Karpas-422 (cell line): Measurements from ENCODE around the gene COPB2. TPM values are rescaled to one million over a fixed set of nuclear protein-coding genes. Genes with fewer than 3 reads are reported as not detected.

Experiments used
- DNase-seq: peaks from one replicate; pipeline ENCODE4 v3.0.0-alpha.2; 2015
- H2AFZ ChIP-seq: fragments of 200-600 bp; sonication (generic); 2 replicates; pipeline ENCODE4 v1.6.1; 2014; ENCODE audit warnings: antibody characterized with exemption, low read length, mixed read lengths
- H3K27ac ChIP-seq: fragments of 200-600 bp; sonication (generic); 2 replicates; pipeline ENCODE4 v1.5.1; 2014; ENCODE audit warnings: mild to moderate bottlenecking, low read length, moderate library complexity
- H3K27me3 ChIP-seq: fragments of 200-600 bp; sonication (generic); 2 replicates; pipeline ENCODE4 v1.6.1; 2014; ENCODE audit warnings: low read length, mixed read lengths
- H3K36me3 ChIP-seq: fragments of 200-600 bp; sonication (generic); 2 replicates; pipeline ENCODE4 v1.6.1; 2014; ENCODE audit warnings: low read length, mixed read lengths; ENCODE audit not compliant: insufficient read depth
- H3K4me1 ChIP-seq: fragments of 200-600 bp; sonication (generic); 2 replicates; pipeline ENCODE4 v1.6.1; 2014; ENCODE audit warnings: mild to moderate bottlenecking, low read length, mixed read lengths
- H3K4me2 ChIP-seq: fragments of 200-600 bp; sonication (generic); 2 replicates; pipeline ENCODE4 v1.6.1; 2014; ENCODE audit warnings: low read length, low read depth, mild to moderate bottlenecking; ENCODE audit not compliant: poor library complexity, severe bottlenecking
- H3K4me3 ChIP-seq: fragments of 200-600 bp; sonication (generic); 2 replicates; pipeline ENCODE4 v1.5.1; 2014; ENCODE audit warnings: mild to moderate bottlenecking, antibody characterized with exemption, low read length, mixed read lengths
- H3K79me2 ChIP-seq: fragments of 200-600 bp; sonication (generic); 2 replicates; pipeline ENCODE4 v1.6.1; 2014; ENCODE audit warnings: mild to moderate bottlenecking, low read length, mixed read lengths
- H3K9ac ChIP-seq: fragments of 200-600 bp; sonication (generic); 2 replicates; pipeline ENCODE4 v1.6.0; 2014; ENCODE audit warnings: low read length
- H3K9me2 ChIP-seq: fragments of 200-600 bp; sonication (generic), shearing (Covaris generic); replicated peaks from 2 replicates; pipeline ENCODE4 v1.6.0; 2014; ENCODE audit warnings: mild to moderate bottlenecking, low read length, moderate library complexity; ENCODE audit not compliant: insufficient read depth
- H3K9me3 ChIP-seq: fragments of 300-700, 200-600 bp; sonication (generic); 2 replicates; pipeline ENCODE4 v1.6.1; 2014; ENCODE audit warnings: low read length, mixed read lengths
- H4K20me1 ChIP-seq: fragments of 200-600 bp; sonication (generic); 2 replicates; pipeline ENCODE4 v1.6.1; 2014; ENCODE audit warnings: mild to moderate bottlenecking, antibody characterized with exemption, low read length, low read depth; ENCODE audit not compliant: insufficient read depth
- total RNA-seq: library from RNA; depleted of rRNA; stranded (reverse); fragments of >200 nt; shearing (Covaris generic); gene quantifications from 2 replicates; pipeline ENCODE4 v1.2.3, GENCODE V29; 2014; ENCODE audit warnings: low replicate concordance

COPB2 gene
- total RNA-seq, 1 experiment from 2014 or later: 77.4 TPM

GRCh38 chr3:139329364-139329850 is 60.0 kb downstream of the COPB2 start:
- Histone ChIP-seq H3K9me2 (no peaks in the 10 kb centered on the region), H3K9ac (peak overlapping the region; percentile 59), H3K4me2 (peak overlapping the region; percentile 69), H4K20me1 (no peaks in the 10 kb centered on the region), H3K4me1 (peaks cover 4% of the 10 kb centered on the region), H3K36me3 (no peaks in the 10 kb centered on the region), H3K79me2 (no peaks in the 10 kb centered on the region), H3K9me3 (no peaks in the 10 kb centered on the region), H2AFZ (peak overlapping the region; percentile 96), H3K27me3 (no peaks in the 10 kb centered on the region), H3K4me3 (peak overlapping the region; percentile 61), H3K27ac (no peak overlapping the region)
- peak; percentile 96 for DNase-seq

- H2AFZ ChIP-seq: no peak overlapping the region
- no peaks in the 10 kb centered on the region for H4K20me1 ChIP-seq
- peaks cover 4% of the 10 kb centered on the region for H3K4me1 ChIP-seq
- no peaks in the 10 kb centered on the region for H3K79me2 ChIP-seq
- no peak overlapping the region for H3K4me2 ChIP-seq
- DNase-seq: no peak
- no peak overlapping the region for H3K4me3 ChIP-seq
- no peaks in the 10 kb centered on the region for H3K36me3 ChIP-seq
- no peaks in the 10 kb centered on the region for H3K27me3 ChIP-seq
- H3K27ac ChIP-seq: no peak overlapping the region
- H3K9ac ChIP-seq: 0 out of 2 replicates have a peak overlapping the region, but pooled peaks have one; percentile 59
- no peaks in the 10 kb centered on the region for H3K9me3 ChIP-seq
- no peaks in the 10 kb centered on the region for H3K9me2 ChIP-seq
Measured at GRCh38 chr3:139328356-139328755, 61.1 kb downstream of the COPB2 start.

GRCh38 chr3:139327861-139328260 is 61.6 kb downstream of the COPB2 start:
- Histone ChIP-seq H3K4me3 (no peak overlapping the region), H3K9me3 (no peaks in the 10 kb centered on the region), H3K9ac (no peak overlapping the region), H3K27ac (no peak overlapping the region), H3K36me3 (no peaks in the 10 kb centered on the region), H3K9me2 (no peaks in the 10 kb centered on the region), H2AFZ (no peak overlapping the region), H4K20me1 (no peaks in the 10 kb centered on the region), H3K4me1 (peaks cover 4% of the 10 kb centered on the region), H3K27me3 (no peaks in the 10 kb centered on the region), H3K4me2 (no peak overlapping the region), H3K79me2 (no peaks in the 10 kb centered on the region)
- DNase-seq: no peak

GRCh38 chr3:139327231-139327630 is 62.2 kb downstream of the COPB2 start:
- H3K4me2 ChIP-seq: no peak overlapping the region
- H3K4me1 ChIP-seq: peaks cover 4% of the 10 kb centered on the region

GRCh38 chr3:139326707-139327106 is 62.7 kb downstream of the COPB2 start:
- Histone ChIP-seq H3K9me2 (no peaks in the 10 kb centered on the region), H3K4me2 (no peak overlapping the region), H3K9me3 (no peaks in the 10 kb centered on the region), H3K27me3 (no peaks in the 10 kb centered on the region), H2AFZ (no peak overlapping the region), H3K9ac (no peak overlapping the region), H3K4me1 (peaks cover 4% of the 10 kb centered on the region), H3K79me2 (no peaks in the 10 kb centered on the region), H3K27ac (no peak overlapping the region), H3K36me3 (no peaks in the 10 kb centered on the region), H3K4me3 (no peak overlapping the region), H4K20me1 (no peaks in the 10 kb centered on the region)
- no peak for DNase-seq

More at GRCh38 chr3:139327231-139327630, 62.2 kb downstream of the COPB2 start:
- Histone ChIP-seq H3K4me3 (no peak overlapping the region), H3K9me2 (no peaks in the 10 kb centered on the region), H3K9me3 (no peaks in the 10 kb centered on the region), H4K20me1 (no peaks in the 10 kb centered on the region), H3K27me3 (no peaks in the 10 kb centered on the region), H3K36me3 (no peaks in the 10 kb centered on the region), H3K27ac (no peak overlapping the region), H3K9ac (no peak overlapping the region), H2AFZ (no peak overlapping the region), H3K79me2 (no peaks in the 10 kb centered on the region)
- DNase-seq: no peak

GRCh38 chr3:139326131-139326530 is 63.3 kb downstream of the COPB2 start:
- no peak overlapping the region for H3K27ac ChIP-seq
- H4K20me1 ChIP-seq: no peaks in the 10 kb centered on the region
- H3K79me2 ChIP-seq: no peaks in the 10 kb centered on the region
- no peak overlapping the region for H3K9ac ChIP-seq
- no peaks in the 10 kb centered on the region for H3K36me3 ChIP-seq
- no peaks in the 10 kb centered on the region for H3K27me3 ChIP-seq
- H3K9me2 ChIP-seq: no peaks in the 10 kb centered on the region
- no peak overlapping the region for H3K4me2 ChIP-seq
- DNase-seq: no peak
- no peaks in the 10 kb centered on the region for H3K9me3 ChIP-seq
- H3K4me3 ChIP-seq: no peak overlapping the region
- H2AFZ ChIP-seq: no peak overlapping the region
- peaks cover 4% of the 10 kb centered on the region for H3K4me1 ChIP-seq

- H3K9ac ChIP-seq: no peak overlapping the region
- no peak overlapping the region for H3K4me2 ChIP-seq
- no peaks in the 10 kb centered on the region for H3K9me3 ChIP-seq
- H2AFZ ChIP-seq: no peak overlapping the region
- H3K9me2 ChIP-seq: no peaks in the 10 kb centered on the region
- H3K27me3 ChIP-seq: no peaks in the 10 kb centered on the region
- H3K27ac ChIP-seq: no peak overlapping the region
- no peak overlapping the region for H3K4me3 ChIP-seq
- no peaks in the 10 kb centered on the region for H4K20me1 ChIP-seq
- no peaks in the 10 kb centered on the region for H3K79me2 ChIP-seq
- H3K36me3 ChIP-seq: no peaks in the 10 kb centered on the region
- peaks cover 4% of the 10 kb centered on the region for H3K4me1 ChIP-seq
- no peak for DNase-seq
Measured at GRCh38 chr3:139325551-139325950, 63.9 kb downstream of the COPB2 start.

GRCh38 chr3:139324456-139324855 is 65.0 kb downstream of the COPB2 start:
- peaks cover 4% of the 10 kb centered on the region for H3K4me1 ChIP-seq
- H3K9me3 ChIP-seq: no peaks in the 10 kb centered on the region
- no peak overlapping the region for H3K4me2 ChIP-seq
- no peak overlapping the region for H2AFZ ChIP-seq
- H3K4me3 ChIP-seq: no peak overlapping the region
- H3K9me2 ChIP-seq: no peaks in the 10 kb centered on the region
- H3K27ac ChIP-seq: no peak overlapping the region
- DNase-seq: no peak
- H3K36me3 ChIP-seq: no peaks in the 10 kb centered on the region
- H3K9ac ChIP-seq: no peak overlapping the region
- H3K79me2 ChIP-seq: no peaks in the 10 kb centered on the region
- no peaks in the 10 kb centered on the region for H4K20me1 ChIP-seq
- H3K27me3 ChIP-seq: no peaks in the 10 kb centered on the region

- no peaks in the 10 kb centered on the region for H3K4me1 ChIP-seq
- no peaks in the 10 kb centered on the region for H3K27me3 ChIP-seq
- no peaks in the 10 kb centered on the region for H3K79me2 ChIP-seq
- no peaks in the 10 kb centered on the region for H3K36me3 ChIP-seq
- DNase-seq: no peak
- H4K20me1 ChIP-seq: no peaks in the 10 kb centered on the region
- H3K9me2 ChIP-seq: no peaks in the 10 kb centered on the region
- no peaks in the 10 kb centered on the region for H3K9me3 ChIP-seq
- no peak overlapping the region for H3K27ac ChIP-seq
- H3K9ac ChIP-seq: no peak overlapping the region
- no peak overlapping the region for H2AFZ ChIP-seq
- no peak overlapping the region for H3K4me3 ChIP-seq
- H3K4me2 ChIP-seq: no peak overlapping the region
Measured at GRCh38 chr3:139323146-139323545, 66.3 kb downstream of the COPB2 start.
